BJ (cell line): ENCODE results near the gene KDM2A. TPM values are rescaled to one million over a fixed set of nuclear protein-coding genes. Genes with fewer than 3 reads are reported as not detected.

Experiments
- CTCF ChIA-PET: fragments of 350-600 bp; formaldehyde crosslinking; extraction: SDS; loops from one replicate; lab custom pipeline; 2021; ENCODE audit warnings: antibody characterized with exemption, inconsistent platforms; lab: Yijun Ruan, JAX
- POLR2A ChIA-PET: fragments of 300-600 bp; sonication (Branson Sonifier 250); formaldehyde crosslinking; extraction: SDS; loops from one replicate; lab custom pipeline; 2021; ENCODE audit warnings: antibody characterized with exemption; lab: Charles Lee
- DNase-seq: peaks from one replicate; pipeline ENCODE4 v3.0.0-alpha.2; 2011; ENCODE audit warnings: low read depth
- H3K27me3 ChIP-seq: 2 replicates; pipeline ENCODE4 v1.6.0; 2011; ENCODE audit warnings: low read length; ENCODE audit not compliant: control insufficient read depth, insufficient read depth
- H3K36me3 ChIP-seq: 2 replicates; pipeline ENCODE4 v1.5.1; 2011; ENCODE audit warnings: low read length; ENCODE audit not compliant: control insufficient read depth, insufficient read depth
- H3K4me3 ChIP-seq: 2 replicates; pipeline ENCODE4 v1.5.1; 2011; ENCODE audit warnings: low read depth, mild to moderate bottlenecking, control low read depth, low read length
- CTCF ChIP-seq: IDR thresholded peaks from 2 replicates; pipeline ENCODE4 v1.5.1; 2011; ENCODE audit warnings: low read depth, mild to moderate bottlenecking, control low read depth, inconsistent platforms, low read length, moderate library complexity; ENCODE audit not compliant: insufficient read depth
- polyA plus RNA-seq: library from polyadenylated mRNA; depleted of rRNA; stranded (reverse); fragments of >200 nt; gene quantifications from 2 replicates; pipeline ENCODE4 v1.2.3, GENCODE V29; 2011

The KDM2A gene
- polyA plus RNA-seq, 1 experiment = 63.5 TPM

- POLR2A ChIA-PET = no interaction called here
- no peak for TF ChIP-seq CTCF
- CTCF ChIA-PET = interaction anchor here (0.6 to 1.2 kb wide), 4 partner anchors 11 to 503 kb away, joined by 3 read pairs; no protein-coding TSS in a partner anchor
- H3K27me3 ChIP-seq = no peaks in the 10 kb centered on the region; the same call in 1 of the 2 replicates
- H3K4me3 ChIP-seq = no peak overlapping the region
- no peaks in the 10 kb centered on the region for H3K36me3 ChIP-seq
- DNase-seq = no peak
Observed at GRCh38 chr11:67105964-67106363, 13.1 kb upstream of the KDM2A start.

- Histone ChIP-seq H3K27me3 (peaks cover 2% of the 10 kb centered on the region; the same call in 1 of the 2 replicates), H3K4me3 (no peak overlapping the region), H3K36me3 (no peaks in the 10 kb centered on the region)
- no peak for DNase-seq
- ChIA-PET CTCF (interaction anchor here (0.6 to 1.2 kb wide), 3 partner anchors 27 to 290 kb away, joined by 3 to 4 read pairs (median 4); no protein-coding TSS in a partner anchor), POLR2A (no interaction called here)
- TF ChIP-seq CTCF = no peak
Observed at GRCh38 chr11:67111261-67111660, 7.8 kb upstream of the KDM2A start.

GRCh38 chr11:67113231-67113721, 5.8 kb upstream of the KDM2A start:
- TF ChIP-seq CTCF = no peak
- ChIA-PET CTCF (no interaction called here), POLR2A (no interaction called here)
- H3K27me3 ChIP-seq = peaks cover 2% of the 10 kb centered on the region; the same call in 1 of the 2 replicates
- no peak for DNase-seq
- H3K36me3 ChIP-seq = no peaks in the 10 kb centered on the region
- no peak overlapping the region for H3K4me3 ChIP-seq

- no peak for TF ChIP-seq CTCF
- peaks cover 2% of the 10 kb centered on the region; the same call in 1 of the 2 replicates for H3K27me3 ChIP-seq
- no peak for DNase-seq
- H3K36me3 ChIP-seq = no peaks in the 10 kb centered on the region
- ChIA-PET CTCF (no interaction called here), POLR2A (no interaction called here)
- no peak overlapping the region for H3K4me3 ChIP-seq
Observed at GRCh38 chr11:67114275-67114896, 4.7 kb upstream of the KDM2A start.

GRCh38 chr11:67116758-67117105, 2.3 kb upstream of the KDM2A start:
- CTCF ChIA-PET = interaction anchor here (0.5 to 1.5 kb wide), 3 partner anchors 145 to 267 kb away, joined by 3 to 7 read pairs (median 4); no protein-coding TSS in a partner anchor
- POLR2A ChIA-PET = no interaction called here
- H3K36me3 ChIP-seq = no peaks in the 10 kb centered on the region; the same call in 1 of the 2 replicates
- H3K27me3 ChIP-seq = peaks cover 2% of the 10 kb centered on the region; the same call in 1 of the 2 replicates
- H3K4me3 ChIP-seq = no peak overlapping the region
- no peak for TF ChIP-seq CTCF
- DNase-seq = no peak
